ENCODE data around the gene MCTP1.

MCTP1 gene

GRCh38 chr5:95141141-95141540 is 143.8 kb downstream of the MCTP1 start:
- Histone ChIP-seq H2BK5ac (ENCODE audit: low read depth, low read length, poor library complexity, severe bottlenecking) (no peak overlapping the region), H3K4me1 (ENCODE audit: control insufficient read depth, insufficient read depth, low read depth, low read length) (no peaks in the 10 kb centered on the region), H3K9ac (ENCODE audit: low read length) (no peak overlapping the region), H3K79me1 (replicated peaks; ENCODE audit: low read length, poor library complexity, severe bottlenecking) (no peaks in the 10 kb centered on the region), H2AK5ac (ENCODE audit: low read length, severe bottlenecking) (no peak overlapping the region), H3K18ac (ENCODE audit: low read depth in 1 of 2, low read length in 2 of 2) (no peak overlapping the region), H3K4me2 (ENCODE audit: low read length, poor library complexity, severe bottlenecking) (no peak overlapping the region), H3K27me3 (ENCODE audit: control insufficient read depth in 1 of 2, insufficient read depth in 1 of 2, low read length in 2 of 2) (no peaks in the 10 kb centered on the region), H3K4ac (ENCODE audit: low read depth in 1 of 2, low read length in 2 of 2) (no peak overlapping the region), H3K9me3 (ENCODE audit: control insufficient read depth, low read length) (no peaks in the 10 kb centered on the region), H2BK12ac (ENCODE audit: low read length in 2 of 2) (no peak overlapping the region), H4K8ac (ENCODE audit: low read length) (no peak overlapping the region), H2BK15ac (ENCODE audit: low read depth, poor library complexity, severe bottlenecking) (no peak overlapping the region), H3K14ac (ENCODE audit: low read length in 2 of 2) (no peak overlapping the region), H4K91ac (ENCODE audit: low read length) (no peak overlapping the region), H2BK120ac (ENCODE audit: low read depth, low read length) (no peak overlapping the region), H3K4me3 (ENCODE audit: insufficient read depth in 1 of 2, low read depth in 1 of 2, low read length in 2 of 2) (no peak overlapping the region), H3K36me3 (ENCODE audit: control insufficient read depth in 1 of 2, insufficient read depth in 2 of 2, low read depth in 1 of 2, low read length in 2 of 2) (no peaks in the 10 kb centered on the region), H3K27ac (ENCODE audit: low read length, poor library complexity, severe bottlenecking) (no peak overlapping the region), H3K23ac (ENCODE audit: low read length in 2 of 2) (no peak overlapping the region), H2AFZ (ENCODE audit: low read depth, low read length) (no peak overlapping the region)
- DNase-seq, result no peak
- WGBS, result 70% methylated on average over 3 of the region's 3 CpGs

DNA sequence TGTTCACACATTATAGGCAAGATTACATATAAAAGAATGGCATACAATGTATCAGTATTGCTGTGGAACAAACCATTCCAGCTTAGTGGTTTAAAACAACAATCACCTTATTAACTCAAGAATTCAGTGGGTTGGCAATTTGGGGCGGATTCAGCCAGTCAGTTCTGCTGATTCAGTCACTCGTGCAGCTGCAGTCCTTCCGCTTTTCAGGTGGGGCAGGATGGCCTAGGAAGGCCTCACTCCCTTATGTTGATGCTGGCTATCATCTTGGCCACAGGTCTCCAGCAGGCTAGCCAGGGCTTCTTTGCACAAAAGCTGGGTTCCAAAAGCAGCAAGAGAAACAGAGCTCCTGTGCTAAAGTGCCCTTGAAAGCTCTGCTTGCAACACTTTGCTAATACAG is 150.6 kb downstream of the MCTP1 start:
- DNase-seq, result no peak
- H3K4me3 ChIP-seq (ENCODE audit: insufficient read depth in 1 of 2, low read depth in 1 of 2, low read length in 2 of 2), result no peak overlapping the region
- 87% methylated on average over 3 of the region's 3 CpGs for WGBS

GRCh38 chr5:95132096-95132495 is 152.8 kb downstream of the MCTP1 start:
- Histone ChIP-seq H3K36me3 (ENCODE audit: control insufficient read depth in 1 of 2, insufficient read depth in 2 of 2, low read depth in 1 of 2, low read length in 2 of 2) (no peaks in the 10 kb centered on the region), H3K18ac (ENCODE audit: low read depth in 1 of 2, low read length in 2 of 2) (no peak overlapping the region), H2AFZ (ENCODE audit: low read depth, low read length) (no peak overlapping the region), H2BK15ac (ENCODE audit: low read depth, poor library complexity, severe bottlenecking) (no peak overlapping the region), H3K9me3 (ENCODE audit: control insufficient read depth, low read length) (no peaks in the 10 kb centered on the region), H3K4me3 (ENCODE audit: insufficient read depth in 1 of 2, low read depth in 1 of 2, low read length in 2 of 2) (no peak overlapping the region), H3K27me3 (ENCODE audit: control insufficient read depth in 1 of 2, insufficient read depth in 1 of 2, low read length in 2 of 2) (no peaks in the 10 kb centered on the region), H3K79me1 (replicated peaks; ENCODE audit: low read length, poor library complexity, severe bottlenecking) (no peaks in the 10 kb centered on the region), H3K27ac (ENCODE audit: low read length, poor library complexity, severe bottlenecking) (no peak overlapping the region), H3K4me1 (ENCODE audit: control insufficient read depth, insufficient read depth, low read depth, low read length) (no peaks in the 10 kb centered on the region), H2BK12ac (ENCODE audit: low read length in 2 of 2) (no peak overlapping the region), H4K91ac (ENCODE audit: low read length) (no peak overlapping the region), H4K8ac (ENCODE audit: low read length) (no peak overlapping the region), H2AK5ac (ENCODE audit: low read length, severe bottlenecking) (no peak overlapping the region), H3K14ac (ENCODE audit: low read length in 2 of 2) (no peak overlapping the region), H3K4ac (ENCODE audit: low read depth in 1 of 2, low read length in 2 of 2) (no peak overlapping the region), H2BK5ac (ENCODE audit: low read depth, low read length, poor library complexity, severe bottlenecking) (no peak overlapping the region), H3K9ac (ENCODE audit: low read length) (no peak overlapping the region), H2BK120ac (ENCODE audit: low read depth, low read length) (no peak overlapping the region), H3K4me2 (ENCODE audit: low read length, poor library complexity, severe bottlenecking) (no peak overlapping the region), H3K23ac (ENCODE audit: low read length in 2 of 2) (no peak overlapping the region)
- DNase-seq, result no peak
- WGBS, result 81% methylated on average over 1 of the region's 1 CpG

More for the DNA sequence above, 150.6 kb downstream of the MCTP1 start:
- Histone ChIP-seq H2BK12ac (ENCODE audit: low read length in 2 of 2) (no peak overlapping the region), H3K23ac (ENCODE audit: low read length in 2 of 2) (no peak overlapping the region), H3K18ac (ENCODE audit: low read depth in 1 of 2, low read length in 2 of 2) (no peak overlapping the region), H3K27ac (ENCODE audit: low read length, poor library complexity, severe bottlenecking) (no peak overlapping the region), H2BK15ac (ENCODE audit: low read depth, poor library complexity, severe bottlenecking) (no peak overlapping the region), H3K4me2 (ENCODE audit: low read length, poor library complexity, severe bottlenecking) (no peak overlapping the region), H3K79me1 (replicated peaks; ENCODE audit: low read length, poor library complexity, severe bottlenecking) (no peaks in the 10 kb centered on the region), H3K4ac (ENCODE audit: low read depth in 1 of 2, low read length in 2 of 2) (no peak overlapping the region), H4K8ac (ENCODE audit: low read length) (no peak overlapping the region), H2BK120ac (ENCODE audit: low read depth, low read length) (no peak overlapping the region), H3K4me1 (ENCODE audit: control insufficient read depth, insufficient read depth, low read depth, low read length) (no peaks in the 10 kb centered on the region), H3K27me3 (ENCODE audit: control insufficient read depth in 1 of 2, insufficient read depth in 1 of 2, low read length in 2 of 2) (no peaks in the 10 kb centered on the region), H3K36me3 (ENCODE audit: control insufficient read depth in 1 of 2, insufficient read depth in 2 of 2, low read depth in 1 of 2, low read length in 2 of 2) (no peaks in the 10 kb centered on the region), H2BK5ac (ENCODE audit: low read depth, low read length, poor library complexity, severe bottlenecking) (no peak overlapping the region), H2AFZ (ENCODE audit: low read depth, low read length) (no peak overlapping the region), H2AK5ac (ENCODE audit: low read length, severe bottlenecking) (no peak overlapping the region), H3K14ac (ENCODE audit: low read length in 2 of 2) (no peak overlapping the region), H4K91ac (ENCODE audit: low read length) (no peak overlapping the region), H3K9me3 (ENCODE audit: control insufficient read depth, low read length) (no peaks in the 10 kb centered on the region), H3K9ac (ENCODE audit: low read length) (no peak overlapping the region)

GRCh38 chr5:95130941-95131340 is 154.0 kb downstream of the MCTP1 start:
- no peak overlapping the region for H3K9ac ChIP-seq (ENCODE audit: low read length)
- H2BK120ac ChIP-seq (ENCODE audit: low read depth, low read length), result no peak overlapping the region
- H2AK5ac ChIP-seq (ENCODE audit: low read length, severe bottlenecking), result no peak overlapping the region
- no peaks in the 10 kb centered on the region for H3K4me1 ChIP-seq (ENCODE audit: control insufficient read depth, insufficient read depth, low read depth, low read length)
- H3K4me3 ChIP-seq (ENCODE audit: insufficient read depth in 1 of 2, low read depth in 1 of 2, low read length in 2 of 2), result no peak overlapping the region
- no peak overlapping the region for H2BK5ac ChIP-seq (ENCODE audit: low read depth, low read length, poor library complexity, severe bottlenecking)
- no peak overlapping the region for H4K8ac ChIP-seq (ENCODE audit: low read length)
- no peaks in the 10 kb centered on the region for H3K27me3 ChIP-seq (ENCODE audit: control insufficient read depth in 1 of 2, insufficient read depth in 1 of 2, low read length in 2 of 2)
- H3K79me1 ChIP-seq (replicated peaks; ENCODE audit: low read length, poor library complexity, severe bottlenecking), result no peaks in the 10 kb centered on the region
- H4K91ac ChIP-seq (ENCODE audit: low read length), result no peak overlapping the region
- H3K4ac ChIP-seq (ENCODE audit: low read depth in 1 of 2, low read length in 2 of 2), result no peak overlapping the region
- H2BK12ac ChIP-seq (ENCODE audit: low read length in 2 of 2), result no peak overlapping the region
- no peak overlapping the region for H3K27ac ChIP-seq (ENCODE audit: low read length, poor library complexity, severe bottlenecking)
- no peaks in the 10 kb centered on the region for H3K36me3 ChIP-seq (ENCODE audit: control insufficient read depth in 1 of 2, insufficient read depth in 2 of 2, low read depth in 1 of 2, low read length in 2 of 2)
- no peak overlapping the region for H3K4me2 ChIP-seq (ENCODE audit: low read length, poor library complexity, severe bottlenecking)
- 65% methylated on average over 3 of the region's 3 CpGs for WGBS
- peak; percentile 12 for DNase-seq
- no peak overlapping the region for H3K14ac ChIP-seq (ENCODE audit: low read length in 2 of 2)
- no peak overlapping the region for H2BK15ac ChIP-seq (ENCODE audit: low read depth, poor library complexity, severe bottlenecking)
- H3K23ac ChIP-seq (ENCODE audit: low read length in 2 of 2), result no peak overlapping the region
- no peaks in the 10 kb centered on the region for H3K9me3 ChIP-seq (ENCODE audit: control insufficient read depth, low read length)
- H2AFZ ChIP-seq (ENCODE audit: low read depth, low read length), result no peak overlapping the region
- H3K18ac ChIP-seq (ENCODE audit: low read depth in 1 of 2, low read length in 2 of 2), result no peak overlapping the region

All from mesenchymal stem cell (in vitro differentiated cells and primary cell).